HEK293 (cell line): Measurements from ENCODE around the gene PHLDB3.

Experiments
- CTCF ChIA-PET: fragments of 350-600 bp; formaldehyde crosslinking; extraction: SDS; loops from one replicate; lab custom pipeline; 2021; ENCODE audit warnings: antibody characterized with exemption; lab: Yijun Ruan, JAX
- POLR2A ChIA-PET: fragments of 300-600 bp; formaldehyde crosslinking; extraction: SDS; loops from one replicate; lab custom pipeline; 2020; ENCODE audit warnings: antibody characterized with exemption, inconsistent platforms; lab: Yijun Ruan, JAX
- H3K27ac ChIP-seq: fragments of 200-500 bp; sonication (Bioruptor generic); 2 replicates; pipeline ENCODE4 v1.5.1; 2014; ENCODE audit warnings: low read depth, low read length, control low read depth, inconsistent platforms; ENCODE audit errors: extremely low read depth
- H3K36me3 ChIP-seq, 2 experiments: fragments of 200-500 bp in 1 of 2; sonication (Bioruptor generic) in 1 of 2; 1 replicate in 1 of 2; 2 replicates in 1 of 2; pipeline ENCODE4 v1.5.1; 2014 to 2017; ENCODE audit warnings: inconsistent platforms in 2 of 2, low read length in 2 of 2; ENCODE audit not compliant: control insufficient read depth in 2 of 2, insufficient read depth in 1 of 2
- H3K4me1 ChIP-seq: fragments of 200-500 bp; sonication (Bioruptor generic); 2 replicates; pipeline ENCODE4 v1.5.1; 2014; ENCODE audit warnings: mild to moderate bottlenecking, low read length, inconsistent platforms; ENCODE audit not compliant: control insufficient read depth, insufficient read depth
- H3K4me3 ChIP-seq: 2 replicates; pipeline ENCODE4 v1.5.1; 2011; ENCODE audit warnings: low read depth, mild to moderate bottlenecking, control low read depth, low read length, moderate library complexity
- H3K9me3 ChIP-seq: fragments of 200-500 bp; sonication (Bioruptor generic); 2 replicates; pipeline ENCODE4 v1.5.1; 2014; ENCODE audit warnings: low read depth, low read length, inconsistent platforms; ENCODE audit not compliant: control insufficient read depth, insufficient read depth
- GLIS2 ChIP-seq: fragments of 450-650 bp; formaldehyde crosslinking; IDR thresholded peaks from 2 replicates; pipeline ENCODE4 v1.5.1; 2016; ENCODE audit warnings: missing biosample characterization, missing genetic modification characterization
- KLF1 ChIP-seq: fragments of 450-650 bp; formaldehyde crosslinking; IDR thresholded peaks from 2 replicates; pipeline ENCODE4 v1.5.1; 2016; ENCODE audit warnings: missing biosample characterization, missing genetic modification characterization
- SCRT1 ChIP-seq: fragments of 450-650 bp; formaldehyde crosslinking; IDR thresholded peaks from 2 replicates; pipeline ENCODE4 v1.5.1; 2016; ENCODE audit warnings: missing biosample characterization, missing genetic modification characterization, borderline replicate concordance
- TRIM28 ChIP-seq: IDR thresholded peaks from 2 replicates; pipeline ENCODE4 v1.6.1; 2011; ENCODE audit warnings: low read length, control low read depth, borderline replicate concordance
- YY2 ChIP-seq: fragments of 450-650 bp; formaldehyde crosslinking; IDR thresholded peaks from 2 replicates; pipeline ENCODE4 v1.5.1; 2016; ENCODE audit warnings: missing biosample characterization, missing genetic modification characterization
- ZBTB8A ChIP-seq: fragments of 450-650 bp; formaldehyde crosslinking; IDR thresholded peaks from 2 replicates; pipeline ENCODE4 v1.5.1; 2016; ENCODE audit warnings: missing biosample characterization, missing genetic modification characterization
- ZFP37 ChIP-seq: fragments of 450-650 bp; formaldehyde crosslinking; IDR thresholded peaks from 2 replicates; pipeline ENCODE4 v1.5.1; 2016; ENCODE audit warnings: missing biosample characterization, missing genetic modification characterization
- ZNF184 ChIP-seq: fragments of 450-650 bp; IDR thresholded peaks from 2 replicates; pipeline ENCODE4 v1.5.1; 2018; ENCODE audit warnings: missing biosample characterization, mild to moderate bottlenecking, missing genetic modification characterization
- ZNF335 ChIP-seq: fragments of 450-650 bp; formaldehyde crosslinking; conservative IDR thresholded peaks from 2 replicates; pipeline ENCODE4 v1.5.1; 2016; ENCODE audit warnings: missing biosample characterization, missing genetic modification characterization
- ZNF350 ChIP-seq: fragments of 450-650 bp; formaldehyde crosslinking; IDR thresholded peaks from 2 replicates; pipeline ENCODE4 v1.5.0; 2017; ENCODE audit warnings: missing biosample characterization, mild to moderate bottlenecking, missing genetic modification characterization
- ZNF600 ChIP-seq: fragments of 450-650 bp; formaldehyde crosslinking; IDR thresholded peaks from 2 replicates; pipeline ENCODE4 v1.5.1; 2016; ENCODE audit warnings: missing biosample characterization, missing genetic modification characterization
- ZNF621 ChIP-seq: fragments of 450-650 bp; formaldehyde crosslinking; IDR thresholded peaks from 2 replicates; pipeline ENCODE4 v1.5.1; 2017; ENCODE audit warnings: missing biosample characterization, missing genetic modification characterization
- ZNF707 ChIP-seq: fragments of 450-650 bp; formaldehyde crosslinking; IDR thresholded peaks from 2 replicates; pipeline ENCODE4 v1.5.1; 2016; ENCODE audit warnings: missing biosample characterization, missing genetic modification characterization
- ZNF830 ChIP-seq: fragments of 450-650 bp; IDR thresholded peaks from 2 replicates; pipeline ENCODE4 v1.5.0; 2018; ENCODE audit warnings: missing biosample characterization, missing genetic modification characterization, low read depth, mild to moderate bottlenecking, moderate library complexity
- TF ChIP-seq, protein P1 (sequence below): fragments of 450-650 bp; formaldehyde crosslinking; IDR thresholded peaks from 2 replicates; pipeline ENCODE4 v1.5.1; 2017; ENCODE audit warnings: missing biosample characterization, missing genetic modification characterization
- TF ChIP-seq, protein P2 (sequence below): fragments of 450-650 bp; formaldehyde crosslinking; IDR thresholded peaks from 2 replicates; pipeline ENCODE4 v1.5.1; 2016; ENCODE audit warnings: missing biosample characterization, missing genetic modification characterization
- TF ChIP-seq, protein P3 (sequence below): fragments of 450-650 bp; formaldehyde crosslinking; IDR thresholded peaks from 2 replicates; pipeline ENCODE4 v1.5.1; 2016; ENCODE audit warnings: missing biosample characterization, missing genetic modification characterization
- TF ChIP-seq, protein P4 (sequence below): fragments of 450-650 bp; formaldehyde crosslinking; conservative IDR thresholded peaks from 2 replicates; pipeline ENCODE4 v1.5.1; 2016; ENCODE audit warnings: low read depth, missing biosample characterization, missing genetic modification characterization

PHLDB3 gene

DNA sequence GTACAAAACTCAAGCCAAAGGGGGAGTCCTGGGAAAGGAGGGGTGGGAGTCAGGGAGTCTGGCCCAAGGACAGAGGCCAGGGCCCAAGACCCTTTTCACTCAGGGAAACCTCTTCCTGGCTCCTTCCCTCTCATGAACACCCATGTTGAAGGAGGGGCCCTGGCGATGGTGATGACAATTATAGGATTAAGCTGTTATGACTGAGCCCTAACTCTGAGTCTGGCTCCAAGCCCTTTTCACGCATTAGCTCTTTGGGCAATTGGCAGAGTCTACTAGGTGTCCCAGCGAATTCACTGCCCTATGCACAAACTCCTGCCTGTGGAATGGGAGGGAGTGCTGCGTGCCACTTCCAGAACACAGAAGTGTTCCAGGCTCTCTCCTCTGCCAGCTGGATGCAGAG lies 49.1 kb upstream of the PHLDB3 start:
- H3K36me3 ChIP-seq: peaks cover 76 to 92% of the 10 kb centered on the region in 2 experiments
- POLR2A ChIA-PET: interaction anchor here (0.9 to 1.4 kb wide), 2 partner anchors 42 to 49 kb away, joined by 3 to 4 read pairs; partner anchors contain the start of genes IRGQ and PHLDB3
- CTCF ChIA-PET: interaction anchor here (0.6 to 8.2 kb wide), 14 partner anchors 16 to 260 kb away, joined by 3 to 167 read pairs (median 11); partner anchors contain the start of genes IRGQ, XRCC1, ZNF575 and ZNF576
- TF ChIP-seq ZNF621 (tag by site-specific recombination) (no peak), ZNF350 (tag by site-specific recombination) (no peak), ZFP37 (tag by site-specific recombination) (no peak), ZNF600 (tag by site-specific recombination) (peak; percentile 55; the same call in 1 of the 2 replicates), TRIM28 (no peak)
- TF ChIP-seq, protein P1, sequence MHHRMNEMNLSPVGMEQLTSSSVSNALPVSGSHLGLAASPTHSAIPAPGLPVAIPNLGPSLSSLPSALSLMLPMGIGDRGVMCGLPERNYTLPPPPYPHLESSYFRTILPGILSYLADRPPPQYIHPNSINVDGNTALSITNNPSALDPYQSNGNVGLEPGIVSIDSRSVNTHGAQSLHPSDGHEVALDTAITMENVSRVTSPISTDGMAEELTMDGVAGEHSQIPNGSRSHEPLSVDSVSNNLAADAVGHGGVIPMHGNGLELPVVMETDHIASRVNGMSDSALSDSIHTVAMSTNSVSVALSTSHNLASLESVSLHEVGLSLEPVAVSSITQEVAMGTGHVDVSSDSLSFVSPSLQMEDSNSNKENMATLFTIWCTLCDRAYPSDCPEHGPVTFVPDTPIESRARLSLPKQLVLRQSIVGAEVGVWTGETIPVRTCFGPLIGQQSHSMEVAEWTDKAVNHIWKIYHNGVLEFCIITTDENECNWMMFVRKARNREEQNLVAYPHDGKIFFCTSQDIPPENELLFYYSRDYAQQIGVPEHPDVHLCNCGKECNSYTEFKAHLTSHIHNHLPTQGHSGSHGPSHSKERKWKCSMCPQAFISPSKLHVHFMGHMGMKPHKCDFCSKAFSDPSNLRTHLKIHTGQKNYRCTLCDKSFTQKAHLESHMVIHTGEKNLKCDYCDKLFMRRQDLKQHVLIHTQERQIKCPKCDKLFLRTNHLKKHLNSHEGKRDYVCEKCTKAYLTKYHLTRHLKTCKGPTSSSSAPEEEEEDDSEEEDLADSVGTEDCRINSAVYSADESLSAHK (tag by site-specific recombination): no peak
- TF ChIP-seq, protein P2, sequence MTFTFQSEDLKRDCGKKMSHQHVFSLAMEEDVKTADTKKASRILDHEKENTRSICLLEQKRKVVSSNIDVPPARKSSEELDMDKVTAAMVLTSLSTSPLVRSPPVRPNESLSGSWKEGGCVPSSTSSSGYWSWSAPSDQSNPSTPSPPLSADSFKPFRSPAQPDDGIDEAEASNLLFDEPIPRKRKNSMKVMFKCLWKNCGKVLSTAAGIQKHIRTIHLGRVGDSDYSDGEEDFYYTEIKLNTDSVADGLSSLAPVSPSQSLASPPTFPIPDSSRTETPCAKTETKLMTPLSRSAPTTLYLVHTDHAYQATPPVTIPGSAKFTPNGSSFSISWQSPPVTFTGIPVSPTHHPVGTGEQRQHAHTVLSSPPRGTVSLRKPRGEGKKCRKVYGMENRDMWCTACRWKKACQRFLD (tag by site-specific recombination): no peak
- TF ChIP-seq, all 188 proteins: peak for 1
- no peaks in the 10 kb centered on the region for H3K4me1 ChIP-seq
- peak overlapping the region; percentile 35; the same call in 1 of the 2 replicates for H3K27ac ChIP-seq
- no peaks in the 10 kb centered on the region for H3K9me3 ChIP-seq
- no peak overlapping the region for H3K4me3 ChIP-seq

DNA sequence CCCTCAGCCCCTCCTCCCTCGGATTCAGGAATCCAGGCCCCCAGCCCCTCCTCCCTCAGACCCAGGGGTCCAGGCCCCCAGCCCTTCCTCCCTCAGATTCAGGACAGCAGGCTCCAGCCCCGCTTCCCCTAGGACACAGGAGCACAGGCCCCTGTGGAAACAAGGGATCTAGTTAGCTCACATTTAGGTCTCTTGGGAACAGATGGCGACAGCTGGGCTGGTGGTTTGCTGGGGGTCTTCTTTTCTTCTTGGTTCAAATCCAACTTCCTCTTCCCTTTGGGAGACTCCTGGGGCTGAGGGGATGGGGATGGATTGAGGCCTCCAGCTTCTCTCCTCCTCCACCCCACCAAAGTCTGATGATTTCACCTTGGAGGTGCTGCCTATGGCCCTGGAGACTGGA lies 48.1 kb upstream of the PHLDB3 start:
- no peaks in the 10 kb centered on the region for H3K9me3 ChIP-seq
- H3K27ac ChIP-seq: no peak overlapping the region
- H3K36me3 ChIP-seq: peaks cover 72 to 85% of the 10 kb centered on the region in 2 experiments
- no peak overlapping the region for H3K4me3 ChIP-seq
- H3K4me1 ChIP-seq: no peaks in the 10 kb centered on the region
- TF ChIP-seq YY2 (tag by site-specific recombination): no peak
- TF ChIP-seq KLF1: no peak
- TF ChIP-seq ZNF184: no peak
- no peak for TF ChIP-seq ZBTB8A
- no peak for TF ChIP-seq ZNF830 (tag by site-specific recombination)
- no peak for TF ChIP-seq ZNF621 (tag by site-specific recombination)
- TF ChIP-seq ZNF335 (tag by site-specific recombination): no peak
- TF ChIP-seq, protein P3, sequence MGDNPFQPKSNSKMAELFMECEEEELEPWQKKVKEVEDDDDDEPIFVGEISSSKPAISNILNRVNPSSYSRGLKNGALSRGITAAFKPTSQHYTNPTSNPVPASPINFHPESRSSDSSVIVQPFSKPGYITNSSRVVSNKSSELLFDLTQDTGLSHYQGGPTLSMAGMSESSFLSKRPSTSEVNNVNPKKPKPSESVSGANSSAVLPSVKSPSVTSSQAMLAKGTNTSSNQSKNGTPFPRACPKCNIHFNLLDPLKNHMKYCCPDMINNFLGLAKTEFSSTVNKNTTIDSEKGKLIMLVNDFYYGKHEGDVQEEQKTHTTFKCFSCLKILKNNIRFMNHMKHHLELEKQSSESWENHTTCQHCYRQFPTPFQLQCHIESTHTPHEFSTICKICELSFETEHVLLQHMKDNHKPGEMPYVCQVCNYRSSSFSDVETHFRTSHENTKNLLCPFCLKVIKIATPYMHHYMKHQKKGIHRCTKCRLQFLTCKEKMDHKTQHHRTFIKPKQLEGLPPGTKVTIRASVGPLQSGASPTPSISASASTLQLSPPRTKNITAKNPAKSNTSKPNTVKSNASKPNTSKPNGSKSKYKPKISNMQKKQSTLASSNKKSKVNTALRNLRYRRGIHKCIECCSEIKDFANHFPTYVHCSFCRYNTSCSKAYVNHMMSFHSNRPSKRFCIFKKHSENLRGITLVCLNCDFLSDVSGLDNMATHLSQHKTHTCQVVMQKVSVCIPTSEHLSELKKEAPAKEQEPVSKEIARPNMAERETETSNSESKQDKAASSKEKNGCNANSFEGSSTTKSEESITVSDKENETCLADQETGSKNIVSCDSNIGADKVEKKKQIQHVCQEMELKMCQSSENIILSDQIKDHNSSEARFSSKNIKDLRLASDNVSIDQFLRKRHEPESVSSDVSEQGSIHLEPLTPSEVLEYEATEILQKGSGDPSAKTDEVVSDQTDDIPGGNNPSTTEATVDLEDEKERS: no peak
- no peak for TF ChIP-seq ZFP37 (tag by site-specific recombination)
- TF ChIP-seq SCRT1 (tag by site-specific recombination): no peak
- TF ChIP-seq ZNF707 (tag by site-specific recombination): no peak
- POLR2A ChIA-PET: no interaction called here
- CTCF ChIA-PET: interaction anchor here (1.7 to 8.2 kb wide), 4 partner anchors 15 to 42 kb away, joined by 4 to 167 read pairs (median 98); partner anchors contain the start of genes XRCC1 and ZNF575

DNA sequence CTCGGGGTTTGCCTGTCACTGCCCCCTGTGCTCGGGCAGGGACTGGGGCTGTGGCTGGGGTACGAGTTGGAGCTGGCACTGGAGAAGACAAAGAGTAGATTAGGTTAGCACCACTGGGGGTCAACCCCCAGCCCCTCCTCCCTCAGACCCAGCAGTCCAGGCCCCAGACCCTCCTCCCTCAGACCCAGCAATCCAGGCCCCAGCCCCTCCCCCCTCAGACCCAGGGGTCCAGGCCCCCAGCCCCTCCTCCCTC lies 47.6 kb upstream of the PHLDB3 start:
- TF ChIP-seq, protein P4, sequence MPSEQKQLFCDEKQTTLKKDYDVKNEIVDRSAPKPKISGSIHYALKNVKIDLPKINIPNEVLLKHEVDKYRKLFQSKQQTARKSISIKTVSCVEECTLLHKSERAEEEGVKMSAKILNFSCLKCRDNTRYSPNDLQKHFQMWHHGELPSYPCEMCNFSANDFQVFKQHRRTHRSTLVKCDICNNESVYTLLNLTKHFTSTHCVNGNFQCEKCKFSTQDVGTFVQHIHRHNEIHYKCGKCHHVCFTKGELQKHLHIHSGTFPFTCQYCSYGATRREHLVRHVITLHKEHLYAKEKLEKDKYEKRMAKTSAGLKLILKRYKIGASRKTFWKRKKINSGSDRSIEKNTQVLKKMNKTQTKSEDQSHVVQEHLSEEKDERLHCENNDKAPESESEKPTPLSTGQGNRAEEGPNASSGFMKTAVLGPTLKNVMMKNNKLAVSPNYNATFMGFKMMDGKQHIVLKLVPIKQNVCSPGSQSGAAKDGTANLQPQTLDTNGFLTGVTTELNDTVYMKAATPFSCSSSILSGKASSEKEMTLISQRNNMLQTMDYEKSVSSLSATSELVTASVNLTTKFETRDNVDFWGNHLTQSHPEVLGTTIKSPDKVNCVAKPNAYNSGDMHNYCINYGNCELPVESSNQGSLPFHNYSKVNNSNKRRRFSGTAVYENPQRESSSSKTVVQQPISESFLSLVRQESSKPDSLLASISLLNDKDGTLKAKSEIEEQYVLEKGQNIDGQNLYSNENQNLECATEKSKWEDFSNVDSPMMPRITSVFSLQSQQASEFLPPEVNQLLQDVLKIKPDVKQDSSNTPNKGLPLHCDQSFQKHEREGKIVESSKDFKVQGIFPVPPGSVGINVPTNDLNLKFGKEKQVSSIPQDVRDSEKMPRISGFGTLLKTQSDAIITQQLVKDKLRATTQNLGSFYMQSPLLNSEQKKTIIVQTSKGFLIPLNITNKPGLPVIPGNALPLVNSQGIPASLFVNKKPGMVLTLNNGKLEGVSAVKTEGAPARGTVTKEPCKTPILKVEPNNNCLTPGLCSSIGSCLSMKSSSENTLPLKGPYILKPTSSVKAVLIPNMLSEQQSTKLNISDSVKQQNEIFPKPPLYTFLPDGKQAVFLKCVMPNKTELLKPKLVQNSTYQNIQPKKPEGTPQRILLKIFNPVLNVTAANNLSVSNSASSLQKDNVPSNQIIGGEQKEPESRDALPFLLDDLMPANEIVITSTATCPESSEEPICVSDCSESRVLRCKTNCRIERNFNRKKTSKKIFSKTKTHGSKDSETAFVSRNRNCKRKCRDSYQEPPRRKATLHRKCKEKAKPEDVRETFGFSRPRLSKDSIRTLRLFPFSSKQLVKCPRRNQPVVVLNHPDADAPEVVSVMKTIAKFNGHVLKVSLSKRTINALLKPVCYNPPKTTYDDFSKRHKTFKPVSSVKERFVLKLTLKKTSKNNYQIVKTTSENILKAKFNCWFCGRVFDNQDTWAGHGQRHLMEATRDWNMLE (tag by site-specific recombination): no peak
- 0 out of 2 replicates have a peak, but pooled peaks have one; percentile 5 for TF ChIP-seq GLIS2 (tag by site-specific recombination)
- Histone ChIP-seq H3K4me3 (no peak overlapping the region), H3K4me1 (no peaks in the 10 kb centered on the region), H3K36me3 (peaks cover 72 to 85% of the 10 kb centered on the region in 2 experiments), H3K27ac (no peak overlapping the region), H3K9me3 (no peaks in the 10 kb centered on the region)
- POLR2A ChIA-PET: no interaction called here
- CTCF ChIA-PET: interaction anchor here (1.1 to 8.2 kb wide), 3 partner anchors 14 to 43 kb away, joined by 4 to 138 read pairs (median 5); partner anchors contain the start of gene ZNF575
